Trophoblast cell (in vitro differentiated cells and primary cell): ENCODE data around the gene DMTF1.

Source experiments
- DNase-seq, 2 donors: peaks; one replicate each; pipeline ENCODE4 v3.0.0-alpha.2; 2016
- H2AFZ ChIP-seq: 2 replicates; pipeline ENCODE4 v1.6.1; 2013; ENCODE audit warnings: low read length, moderate library complexity, mild to moderate bottlenecking; ENCODE audit not compliant: insufficient read depth, poor library complexity
- H2AK5ac ChIP-seq: 2 replicates; pipeline ENCODE4 v1.6.1; 2013; ENCODE audit warnings: mild to moderate bottlenecking, low read length
- H2BK120ac ChIP-seq: 2 replicates; pipeline ENCODE4 v1.6.1; 2013; ENCODE audit warnings: low read length, mild to moderate bottlenecking, moderate library complexity; ENCODE audit not compliant: insufficient read depth, poor library complexity
- H2BK12ac ChIP-seq: 2 replicates; pipeline ENCODE4 v1.6.1; 2013; ENCODE audit warnings: mild to moderate bottlenecking, low read length, moderate library complexity
- H2BK5ac ChIP-seq: 2 replicates; pipeline ENCODE4 v1.6.1; 2013; ENCODE audit warnings: low read length, low read depth, moderate library complexity, mild to moderate bottlenecking; ENCODE audit not compliant: poor library complexity
- H3K14ac ChIP-seq: 2 replicates; pipeline ENCODE4 v1.6.1; 2013; ENCODE audit warnings: mild to moderate bottlenecking, low read length
- H3K18ac ChIP-seq: 2 replicates; pipeline ENCODE4 v1.6.1; 2013; ENCODE audit warnings: mild to moderate bottlenecking, low read length
- H3K23ac ChIP-seq: 2 replicates; pipeline ENCODE4 v1.6.1; 2013; ENCODE audit warnings: low read length
- H3K27ac ChIP-seq: 2 replicates; pipeline ENCODE4 v1.5.1; 2013; ENCODE audit warnings: low read depth, mild to moderate bottlenecking, inconsistent platforms, low read length, moderate library complexity
- H3K27me3 ChIP-seq: 2 replicates; pipeline ENCODE4 v1.6.1; 2013; ENCODE audit warnings: inconsistent platforms, mild to moderate bottlenecking, low read length, moderate library complexity; ENCODE audit not compliant: insufficient read depth
- H3K36me3 ChIP-seq, 2 experiments: 1 replicate in 1 of 2; 2 replicates in 1 of 2; pipeline ENCODE4 v1.6.1; 2013; ENCODE audit warnings: low read length in 2 of 2, mild to moderate bottlenecking in 2 of 2, moderate library complexity in 1 of 2; ENCODE audit not compliant: insufficient read depth in 2 of 2, control insufficient read depth in 1 of 2
- H3K4ac ChIP-seq: 2 replicates; pipeline ENCODE4 v1.6.1; 2013; ENCODE audit warnings: low read depth, mild to moderate bottlenecking, low read length, moderate library complexity
- H3K4me1 ChIP-seq, 2 experiments: 1 replicate in 1 of 2; 2 replicates in 1 of 2; pipeline ENCODE4 v1.6.1; 2013; ENCODE audit warnings: low read length in 2 of 2, mild to moderate bottlenecking in 2 of 2, moderate library complexity in 1 of 2; ENCODE audit not compliant: insufficient read depth in 2 of 2, control insufficient read depth in 1 of 2
- H3K4me2 ChIP-seq: 2 replicates; pipeline ENCODE4 v1.6.1; 2013; ENCODE audit warnings: inconsistent platforms, mild to moderate bottlenecking, low read length, moderate library complexity
- H3K4me3 ChIP-seq: 2 replicates; pipeline ENCODE4 v1.5.1; 2013; ENCODE audit warnings: mild to moderate bottlenecking, low read depth, low read length, inconsistent platforms
- H3K79me1 ChIP-seq: one replicate; pipeline ENCODE4 v1.6.1; 2013; ENCODE audit warnings: low read length
- H3K79me2 ChIP-seq: 2 replicates; pipeline ENCODE4 v1.6.1; 2013; ENCODE audit warnings: low read length, mild to moderate bottlenecking; ENCODE audit not compliant: control insufficient read depth, insufficient read depth, poor library complexity
- H3K9ac ChIP-seq: 2 replicates; pipeline ENCODE4 v1.6.1; 2013; ENCODE audit warnings: mild to moderate bottlenecking, low read length
- H3K9me3 ChIP-seq: 2 replicates; pipeline ENCODE4 v1.6.1; 2013; ENCODE audit warnings: low read depth, mild to moderate bottlenecking, control low read depth, inconsistent platforms, low read length; ENCODE audit not compliant: insufficient read depth
- H4K12ac ChIP-seq: 2 replicates; pipeline ENCODE4 v1.6.1; 2013; ENCODE audit warnings: low read depth, mild to moderate bottlenecking, low read length, moderate library complexity
- H4K8ac ChIP-seq: 2 replicates; pipeline ENCODE4 v1.6.1; 2013; ENCODE audit warnings: low read depth, mild to moderate bottlenecking, low read length, moderate library complexity
- H4K91ac ChIP-seq: one replicate; pipeline ENCODE4 v1.6.1; 2013; ENCODE audit warnings: low read depth, mild to moderate bottlenecking, low read length, moderate library complexity
- WGBS: extraction: QIAGEN DNeasy Blood & Tissue Kit; methylation state at CpG from one replicate; pipeline ENCODE4 v1.1.7; 2013; ENCODE audit warnings: missing lambda C conversion rate; ENCODE audit not compliant: insufficient read length, insufficient coverage; ENCODE audit errors: extremely low coverage; 5-methylcytosine and 5-hydroxymethylcytosine counted together

The DMTF1 gene

DNA sequence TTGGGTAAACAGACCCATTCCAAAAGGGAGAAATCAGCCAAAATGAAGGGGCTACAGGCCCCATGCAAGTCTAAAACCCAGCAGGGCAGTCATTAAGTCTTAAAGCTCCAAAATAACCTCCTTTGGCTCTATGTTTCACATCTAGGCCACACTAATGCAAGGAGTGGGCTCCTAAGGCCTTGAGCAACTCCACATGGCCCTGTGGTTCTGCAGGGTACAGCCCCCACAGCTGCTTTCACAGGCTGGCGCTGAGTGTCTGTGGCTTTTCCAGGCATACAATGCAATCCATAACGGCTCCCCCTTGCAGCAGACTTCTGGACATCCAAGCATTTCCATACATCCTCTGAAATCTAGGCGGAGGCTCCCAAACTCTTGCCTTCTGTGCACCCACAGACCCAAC, 58.3 kb downstream of the DMTF1 start:
- Histone ChIP-seq H4K12ac (no peak overlapping the region), H3K9me3 (peaks cover 1% of the 10 kb centered on the region), H4K91ac (no peak overlapping the region), H3K27me3 (no peaks in the 10 kb centered on the region), H3K18ac (no peak overlapping the region), H3K23ac (no peak overlapping the region), H3K4ac (no peak overlapping the region), H4K8ac (no peak overlapping the region), H3K79me2 (no peaks in the 10 kb centered on the region), H2BK5ac (no peak overlapping the region), H3K79me1 (no peaks in the 10 kb centered on the region), H3K27ac (no peak overlapping the region), H2AK5ac (no peak overlapping the region), H3K4me1 (no peaks in the 10 kb centered on the region), H3K14ac (no peak overlapping the region), H2BK12ac (no peak overlapping the region), H3K4me3 (no peak overlapping the region), H3K36me3 (peaks cover 0 to 10% of the 10 kb centered on the region in 2 experiments), H2BK120ac (no peak overlapping the region), H2AFZ (no peak overlapping the region), H3K4me2 (no peak overlapping the region), H3K9ac (no peak overlapping the region)
- WGBS: no CpG with 5 or more reads among the region's 3 CpGs
- no peak for DNase-seq

DNA sequence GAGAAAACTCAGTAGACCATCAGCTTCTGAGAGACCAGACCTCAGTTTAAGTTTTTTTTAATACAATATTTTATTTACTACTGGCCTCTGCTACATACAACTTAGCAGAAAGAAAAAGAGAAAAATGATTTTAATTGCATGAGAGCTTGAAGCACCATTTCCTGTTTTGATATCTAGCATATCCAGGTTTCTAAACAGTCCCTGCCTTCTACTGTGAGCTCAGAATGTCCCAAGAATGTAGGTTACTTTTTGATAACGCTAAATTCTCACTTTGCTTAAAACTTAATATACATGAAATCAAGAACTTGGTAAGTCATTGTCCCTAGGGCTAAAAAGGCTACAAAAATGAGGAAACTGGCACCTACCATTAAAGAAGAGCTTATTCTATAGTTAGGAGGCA, 60.2 kb downstream of the DMTF1 start:
- H3K9me3 ChIP-seq: no peaks in the 10 kb centered on the region

DNA sequence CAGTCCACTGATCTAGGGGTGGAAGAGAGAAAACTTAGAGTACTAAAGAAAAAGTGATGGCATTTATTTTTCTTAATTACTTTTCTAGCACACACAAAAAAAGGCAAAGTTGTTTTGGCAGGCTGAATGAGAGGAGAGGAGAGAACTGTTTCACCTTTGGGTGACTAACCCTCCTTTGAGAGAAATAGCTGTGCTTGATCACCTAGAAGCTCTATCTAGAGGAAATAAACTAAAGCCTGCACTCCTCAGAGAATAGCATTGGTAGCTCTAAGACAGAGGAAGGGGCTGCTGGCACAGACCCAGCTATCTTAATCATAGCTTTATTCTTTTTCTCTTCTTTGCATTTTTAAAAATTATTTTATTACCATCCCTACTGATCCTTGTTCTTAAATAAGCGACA, 61.0 kb downstream of the DMTF1 start:
- WGBS: no CpG with 5 or more reads among the region's 1 CpG
- Histone ChIP-seq H3K4ac (no peak overlapping the region), H2BK5ac (no peak overlapping the region), H2AFZ (no peak overlapping the region), H3K18ac (no peak overlapping the region), H3K9me3 (no peaks in the 10 kb centered on the region), H3K4me2 (no peak overlapping the region), H3K4me1 (no peaks in the 10 kb centered on the region), H2BK12ac (no peak overlapping the region), H3K23ac (no peak overlapping the region), H3K79me2 (no peaks in the 10 kb centered on the region), H3K79me1 (no peaks in the 10 kb centered on the region), H3K14ac (no peak overlapping the region), H4K91ac (no peak overlapping the region), H3K4me3 (no peak overlapping the region), H4K12ac (no peak overlapping the region), H3K9ac (no peak overlapping the region), H2BK120ac (no peak overlapping the region), H3K36me3 (peaks cover 0 to 6% of the 10 kb centered on the region in 2 experiments), H3K27me3 (no peaks in the 10 kb centered on the region), H4K8ac (no peak overlapping the region), H3K27ac (no peak overlapping the region), H2AK5ac (no peak overlapping the region)
- DNase-seq: no peak

More for the DNA sequence above, 60.2 kb downstream of the DMTF1 start:
- Histone ChIP-seq H3K9ac (no peak overlapping the region), H3K36me3 (peaks cover 0 to 6% of the 10 kb centered on the region in 2 experiments), H3K79me2 (no peaks in the 10 kb centered on the region), H3K18ac (no peak overlapping the region), H4K12ac (no peak overlapping the region), H3K27me3 (no peaks in the 10 kb centered on the region), H3K4ac (no peak overlapping the region), H3K4me1 (no peaks in the 10 kb centered on the region), H2AK5ac (no peak overlapping the region), H3K27ac (no peak overlapping the region), H3K79me1 (no peaks in the 10 kb centered on the region), H4K91ac (no peak overlapping the region), H3K4me2 (no peak overlapping the region), H3K23ac (no peak overlapping the region), H2BK120ac (no peak overlapping the region), H2AFZ (no peak overlapping the region), H3K14ac (no peak overlapping the region), H4K8ac (no peak overlapping the region), H2BK5ac (no peak overlapping the region), H2BK12ac (no peak overlapping the region), H3K4me3 (no peak overlapping the region)
- no CpG with 5 or more reads among the region's 1 CpG for whole genome bisulfite sequencing
- DNase-seq: no peak

- no CpG with 5 or more reads among the region's 2 CpGs for WGBS
- H3K4ac ChIP-seq: no peak overlapping the region
Observed at GRCh38 chr7:87213811-87214210, 61.6 kb downstream of the DMTF1 start.

More at GRCh38 chr7:87213811-87214210, 61.6 kb downstream of the DMTF1 start:
- H3K27ac ChIP-seq: no peak overlapping the region
- no peak overlapping the region for H3K23ac ChIP-seq
- no peak overlapping the region for H2BK5ac ChIP-seq
- H3K18ac ChIP-seq: no peak overlapping the region
- no peak overlapping the region for H3K9ac ChIP-seq
- H3K14ac ChIP-seq: no peak overlapping the region
- H3K36me3 ChIP-seq: peaks cover 0 to 3% of the 10 kb centered on the region in 2 experiments
- DNase-seq: no peak
- H2AFZ ChIP-seq: no peak overlapping the region
- no peak overlapping the region for H4K8ac ChIP-seq
- H3K4me3 ChIP-seq: no peak overlapping the region
- no peaks in the 10 kb centered on the region for H3K79me1 ChIP-seq
- H3K79me2 ChIP-seq: peaks cover under 1% of the 10 kb centered on the region
- no peak overlapping the region for H3K4me2 ChIP-seq
- H3K27me3 ChIP-seq: no peaks in the 10 kb centered on the region
- H4K12ac ChIP-seq: no peak overlapping the region
- no peak overlapping the region for H2BK12ac ChIP-seq
- H3K4me1 ChIP-seq: no peaks in the 10 kb centered on the region
- H2AK5ac ChIP-seq: no peak overlapping the region
- H3K9me3 ChIP-seq: no peaks in the 10 kb centered on the region
- H4K91ac ChIP-seq: no peak overlapping the region
- H2BK120ac ChIP-seq: no peak overlapping the region
